Measurements from ENCODE around the gene ALDH5A1. TPM values are rescaled to one million over a fixed set of nuclear protein-coding genes. Genes with fewer than 3 reads are reported as not detected.

The ALDH5A1 gene
- total and polyA plus RNA-seq, 2 donors: 13.4 to 35.1 TPM

GRCh38 chr6:24477070-24477469 is 17.7 kb upstream of the ALDH5A1 start:
- Histone ChIP-seq H3K4me1 (ENCODE audit: control insufficient read depth in 2 of 2, insufficient read depth in 2 of 2, low read length in 2 of 2) (no peaks in the 10 kb centered on the region), H3K36me3 (ENCODE audit: control insufficient read depth in 2 of 2, insufficient read depth in 2 of 2, low read length in 1 of 2) (no peaks in the 10 kb centered on the region), H3K27ac (ENCODE audit: low read depth in 1 of 2, low read length in 1 of 2) (no peak overlapping the region), H3K9me3 (ENCODE audit: control insufficient read depth in 2 of 2, insufficient read depth in 1 of 2, low read length in 1 of 2) (no peaks in the 10 kb centered on the region), H3K4me3 (ENCODE audit: low read length in 2 of 2) (no peak overlapping the region), H3K27me3 (ENCODE audit: control insufficient read depth in 2 of 2, insufficient read depth in 1 of 2, low read length in 1 of 2) (no peaks in the 10 kb centered on the region)
- no peak for DNase-seq (ENCODE audit: low read depth in 6 of 9, low spot score in 9 of 9)
- WGBS: 98% methylated on average over 1 of the region's 1 CpG

DNA sequence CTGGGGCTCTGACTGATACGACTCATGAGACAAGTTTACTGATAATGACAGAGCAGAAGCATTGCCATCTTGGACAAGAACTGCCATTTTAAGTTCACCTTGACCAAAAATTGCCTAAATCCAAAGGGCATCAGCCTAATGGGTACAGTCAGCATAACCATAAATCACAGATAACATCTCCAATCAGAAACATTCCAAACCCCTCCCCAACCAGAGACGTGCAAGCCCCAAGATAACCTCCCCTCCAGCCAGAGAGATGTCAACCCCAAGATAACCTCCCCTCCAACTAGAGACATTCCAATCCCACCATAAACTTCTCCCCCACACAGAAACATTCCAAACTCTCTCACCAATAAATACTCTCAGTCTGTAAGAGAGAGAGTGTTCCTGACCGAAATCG is 15.9 kb upstream of the ALDH5A1 start:
- Histone ChIP-seq H3K27me3 (ENCODE audit: control insufficient read depth in 2 of 2, insufficient read depth in 1 of 2, low read length in 1 of 2) (no peaks in the 10 kb centered on the region), H3K27ac (ENCODE audit: low read depth in 1 of 2, low read length in 1 of 2) (no peak overlapping the region), H3K36me3 (ENCODE audit: control insufficient read depth in 2 of 2, insufficient read depth in 2 of 2, low read length in 1 of 2) (no peaks in the 10 kb centered on the region), H3K9me3 (ENCODE audit: control insufficient read depth in 2 of 2, insufficient read depth in 1 of 2, low read length in 1 of 2) (no peaks in the 10 kb centered on the region), H3K4me1 (ENCODE audit: control insufficient read depth in 2 of 2, insufficient read depth in 2 of 2, low read length in 2 of 2) (no peaks in the 10 kb centered on the region), H3K4me3 (ENCODE audit: low read length in 2 of 2) (no peak overlapping the region)
- DNase-seq (ENCODE audit: low read depth in 6 of 9, low spot score in 9 of 9): no peak
- WGBS: 83% methylated on average over 4 of the region's 4 CpGs

GRCh38 chr6:24480705-24481104 is 14.1 kb upstream of the ALDH5A1 start:
- 92% methylated on average over 9 of the region's 9 CpGs for WGBS
- H3K4me1 ChIP-seq (ENCODE audit: control insufficient read depth in 2 of 2, insufficient read depth in 2 of 2, low read length in 2 of 2): no peaks in the 10 kb centered on the region

GRCh38 chr6:24481449-24481848 is 13.3 kb upstream of the ALDH5A1 start:
- Histone ChIP-seq H3K36me3 (ENCODE audit: control insufficient read depth in 2 of 2, insufficient read depth in 2 of 2, low read length in 1 of 2) (no peaks in the 10 kb centered on the region), H3K27me3 (ENCODE audit: control insufficient read depth in 2 of 2, insufficient read depth in 1 of 2, low read length in 1 of 2) (no peaks in the 10 kb centered on the region), H3K9me3 (ENCODE audit: control insufficient read depth in 2 of 2, insufficient read depth in 1 of 2, low read length in 1 of 2) (no peaks in the 10 kb centered on the region), H3K27ac (ENCODE audit: low read depth in 1 of 2, low read length in 1 of 2) (no peak overlapping the region), H3K4me1 (ENCODE audit: control insufficient read depth in 2 of 2, insufficient read depth in 2 of 2, low read length in 2 of 2) (no peaks in the 10 kb centered on the region), H3K4me3 (ENCODE audit: low read length in 2 of 2) (no peak overlapping the region)
- WGBS: 98% methylated on average over 5 of the region's 5 CpGs
- DNase-seq (ENCODE audit: low read depth in 6 of 9, low spot score in 9 of 9): no peak

More at GRCh38 chr6:24480705-24481104, 14.1 kb upstream of the ALDH5A1 start:
- H3K9me3 ChIP-seq (ENCODE audit: control insufficient read depth in 2 of 2, insufficient read depth in 1 of 2, low read length in 1 of 2): no peaks in the 10 kb centered on the region
- no peaks in the 10 kb centered on the region for H3K27me3 ChIP-seq (ENCODE audit: control insufficient read depth in 2 of 2, insufficient read depth in 1 of 2, low read length in 1 of 2)
- no peak overlapping the region for H3K4me3 ChIP-seq (ENCODE audit: low read length in 2 of 2)
- no peak overlapping the region for H3K27ac ChIP-seq (ENCODE audit: low read depth in 1 of 2, low read length in 1 of 2)
- H3K36me3 ChIP-seq (ENCODE audit: control insufficient read depth in 2 of 2, insufficient read depth in 2 of 2, low read length in 1 of 2): no peaks in the 10 kb centered on the region
- no peak for DNase-seq (ENCODE audit: low read depth in 6 of 9, low spot score in 9 of 9)

DNA sequence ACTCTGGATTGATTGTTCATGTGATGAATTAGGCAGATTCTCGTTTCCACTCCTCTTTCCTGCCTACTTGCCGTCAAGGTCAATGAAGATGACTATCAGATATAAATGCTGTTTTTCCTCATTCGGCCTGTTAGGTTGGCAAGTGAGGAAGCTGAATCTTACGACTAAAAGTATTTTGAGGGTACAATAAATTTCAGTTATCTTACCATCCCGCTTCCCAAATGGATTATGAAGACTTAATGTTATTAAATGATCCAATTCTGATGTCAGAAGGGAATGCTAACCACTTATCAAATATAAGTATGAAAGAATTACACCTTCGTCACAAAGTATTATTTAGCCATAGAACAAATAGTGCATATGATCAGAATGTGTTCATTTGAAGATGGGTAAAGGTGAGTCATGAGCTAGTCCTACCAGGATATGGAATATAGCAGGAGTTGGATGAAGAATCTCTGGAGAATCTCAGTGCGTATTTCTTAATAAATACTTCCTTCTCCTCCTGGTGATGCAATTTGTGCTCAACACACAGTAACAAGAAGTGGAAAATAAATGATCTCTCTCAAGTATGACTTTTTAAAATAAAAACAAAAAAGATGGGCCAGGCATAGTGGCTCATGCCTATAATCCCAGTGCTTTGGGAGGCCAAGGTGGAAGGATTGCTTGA is 10.0 kb upstream of the ALDH5A1 start:
- DNase-seq (ENCODE audit: low read depth in 6 of 9, low spot score in 9 of 9): no peak
- 97% methylated on average over 7 of the region's 7 CpGs for WGBS
- H3K27me3 ChIP-seq (ENCODE audit: control insufficient read depth in 2 of 2, insufficient read depth in 1 of 2, low read length in 1 of 2): no peaks in the 10 kb centered on the region

DNA sequence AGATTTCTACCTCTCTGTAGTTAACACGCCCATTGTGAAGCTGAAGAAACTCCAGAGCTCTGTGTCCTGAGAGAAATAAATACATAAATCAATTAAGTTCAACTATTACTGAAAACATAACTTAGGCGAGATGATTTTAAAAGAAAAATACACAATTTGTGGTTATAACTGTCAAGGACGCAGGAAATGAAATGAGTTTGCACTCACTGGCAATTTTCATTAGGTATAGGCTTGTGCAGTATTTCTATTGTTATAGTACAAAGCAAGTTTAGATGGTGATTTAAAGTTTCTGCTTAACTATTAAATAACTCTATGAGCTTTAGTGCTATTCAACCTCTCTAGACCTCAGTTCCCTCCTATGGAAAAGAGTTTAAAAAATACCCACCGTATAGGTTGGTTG is 8.7 kb upstream of the ALDH5A1 start:
- no peaks in the 10 kb centered on the region for H3K4me1 ChIP-seq (ENCODE audit: control insufficient read depth in 2 of 2, insufficient read depth in 2 of 2, low read length in 2 of 2)

More for the DNA sequence above, 10.0 kb upstream of the ALDH5A1 start:
- Histone ChIP-seq H3K27ac (ENCODE audit: low read depth in 1 of 2, low read length in 1 of 2) (no peak overlapping the region), H3K36me3 (ENCODE audit: control insufficient read depth in 2 of 2, insufficient read depth in 2 of 2, low read length in 1 of 2) (no peaks in the 10 kb centered on the region), H3K4me3 (ENCODE audit: low read length in 2 of 2) (no peak overlapping the region), H3K9me3 (ENCODE audit: control insufficient read depth in 2 of 2, insufficient read depth in 1 of 2, low read length in 1 of 2) (no peaks in the 10 kb centered on the region), H3K4me1 (ENCODE audit: control insufficient read depth in 2 of 2, insufficient read depth in 2 of 2, low read length in 2 of 2) (no peaks in the 10 kb centered on the region)

GRCh38 chr6:24489470-24489869 is 5.3 kb upstream of the ALDH5A1 start, which contains the start of gene GPLD1:
Gene GPLD1 (minus strand): TSS chr6:24489578. CDS start chr6:24489511, 67 bp downstream.
- H3K36me3 ChIP-seq (ENCODE audit: control insufficient read depth in 2 of 2, insufficient read depth in 2 of 2, low read length in 1 of 2): no peaks in the 10 kb centered on the region
- no peak within 1 kb of the TSS for H3K4me3 ChIP-seq (ENCODE audit: low read length in 2 of 2)
- no peak for DNase-seq (ENCODE audit: low read depth in 6 of 9, low spot score in 9 of 9)
- H3K4me1 ChIP-seq (ENCODE audit: control insufficient read depth in 2 of 2, insufficient read depth in 2 of 2, low read length in 2 of 2): peaks cover 6 to 7% of the 10 kb centered on the region in 2 donors
- no peaks in the 10 kb centered on the region for H3K9me3 ChIP-seq (ENCODE audit: control insufficient read depth in 2 of 2, insufficient read depth in 1 of 2, low read length in 1 of 2)
- no peaks in the 10 kb centered on the region for H3K27me3 ChIP-seq (ENCODE audit: control insufficient read depth in 2 of 2, insufficient read depth in 1 of 2, low read length in 1 of 2)
- H3K27ac ChIP-seq (ENCODE audit: low read depth in 1 of 2, low read length in 1 of 2): no peak within 1 kb of the TSS
- 93% methylated on average over 6 of the region's 6 CpGs for WGBS

More for the DNA sequence above, 8.7 kb upstream of the ALDH5A1 start:
- Histone ChIP-seq H3K27ac (ENCODE audit: low read depth in 1 of 2, low read length in 1 of 2) (no peak overlapping the region), H3K4me3 (ENCODE audit: low read length in 2 of 2) (no peak overlapping the region), H3K9me3 (ENCODE audit: control insufficient read depth in 2 of 2, insufficient read depth in 1 of 2, low read length in 1 of 2) (no peaks in the 10 kb centered on the region), H3K36me3 (ENCODE audit: control insufficient read depth in 2 of 2, insufficient read depth in 2 of 2, low read length in 1 of 2) (no peaks in the 10 kb centered on the region), H3K27me3 (ENCODE audit: control insufficient read depth in 2 of 2, insufficient read depth in 1 of 2, low read length in 1 of 2) (no peaks in the 10 kb centered on the region)
- no peak for DNase-seq (ENCODE audit: low read depth in 6 of 9, low spot score in 9 of 9)
- 85% methylated on average over 4 of the region's 4 CpGs for WGBS

GRCh38 chr6:24489881-24490280 is 4.9 kb upstream of the ALDH5A1 start:
- Histone ChIP-seq H3K27me3 (ENCODE audit: control insufficient read depth in 2 of 2, insufficient read depth in 1 of 2, low read length in 1 of 2) (no peaks in the 10 kb centered on the region), H3K9me3 (ENCODE audit: control insufficient read depth in 2 of 2, insufficient read depth in 1 of 2, low read length in 1 of 2) (no peaks in the 10 kb centered on the region), H3K36me3 (ENCODE audit: control insufficient read depth in 2 of 2, insufficient read depth in 2 of 2, low read length in 1 of 2) (no peaks in the 10 kb centered on the region), H3K4me1 (ENCODE audit: control insufficient read depth in 2 of 2, insufficient read depth in 2 of 2, low read length in 2 of 2) (peaks cover 7 to 8% of the 10 kb centered on the region in 2 donors), H3K4me3 (ENCODE audit: low read length in 2 of 2) (no peak overlapping the region), H3K27ac (ENCODE audit: low read depth in 1 of 2, low read length in 1 of 2) (no peak overlapping the region)
- no peak for DNase-seq (ENCODE audit: low read depth in 6 of 9, low spot score in 9 of 9)
- WGBS: 92% methylated on average over 2 of the region's 2 CpGs

DNA sequence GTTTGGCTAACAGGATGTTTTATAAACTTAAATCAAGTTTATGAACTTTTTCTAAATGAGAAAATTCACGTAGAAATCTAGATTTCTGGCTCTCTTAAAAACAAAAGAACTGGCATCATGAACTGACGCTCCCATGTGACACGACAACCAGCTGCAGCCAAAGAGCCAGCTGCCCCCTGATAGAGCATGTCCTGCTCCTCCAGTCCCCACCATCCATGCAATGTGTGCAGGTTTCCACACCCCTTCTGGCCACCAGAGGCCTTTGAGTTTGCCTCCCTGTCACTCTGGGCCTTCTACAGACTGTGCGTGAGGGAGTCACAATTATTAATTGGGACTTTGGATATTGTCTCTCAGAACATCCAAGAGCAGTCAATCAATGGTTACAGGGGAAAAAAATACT is 3.8 kb upstream of the ALDH5A1 start:
- H3K27ac ChIP-seq (ENCODE audit: low read depth in 1 of 2, low read length in 1 of 2): no peak overlapping the region
- no peaks in the 10 kb centered on the region for H3K27me3 ChIP-seq (ENCODE audit: control insufficient read depth in 2 of 2, insufficient read depth in 1 of 2, low read length in 1 of 2)
- WGBS: 98% methylated on average over 4 of the region's 4 CpGs
- peaks cover 8 to 13% of the 10 kb centered on the region in 2 donors for H3K4me1 ChIP-seq (ENCODE audit: control insufficient read depth in 2 of 2, insufficient read depth in 2 of 2, low read length in 2 of 2)
- no peak overlapping the region for H3K4me3 ChIP-seq (ENCODE audit: low read length in 2 of 2)
- no peaks in the 10 kb centered on the region for H3K9me3 ChIP-seq (ENCODE audit: control insufficient read depth in 2 of 2, insufficient read depth in 1 of 2, low read length in 1 of 2)
- no peak for DNase-seq (ENCODE audit: low read depth in 6 of 9, low spot score in 9 of 9)
- no peaks in the 10 kb centered on the region for H3K36me3 ChIP-seq (ENCODE audit: control insufficient read depth in 2 of 2, insufficient read depth in 2 of 2, low read length in 1 of 2)

Data from thymus (tissue), 11 donors.